Measurements from ENCODE around the gene ENOX1. TPM values are rescaled to one million over a fixed set of nuclear protein-coding genes. Genes with fewer than 3 reads are reported as not detected.

ENOX1 gene
- total RNA-seq, 2 experiments from 2014 or later: 0.09 TPM

DNA sequence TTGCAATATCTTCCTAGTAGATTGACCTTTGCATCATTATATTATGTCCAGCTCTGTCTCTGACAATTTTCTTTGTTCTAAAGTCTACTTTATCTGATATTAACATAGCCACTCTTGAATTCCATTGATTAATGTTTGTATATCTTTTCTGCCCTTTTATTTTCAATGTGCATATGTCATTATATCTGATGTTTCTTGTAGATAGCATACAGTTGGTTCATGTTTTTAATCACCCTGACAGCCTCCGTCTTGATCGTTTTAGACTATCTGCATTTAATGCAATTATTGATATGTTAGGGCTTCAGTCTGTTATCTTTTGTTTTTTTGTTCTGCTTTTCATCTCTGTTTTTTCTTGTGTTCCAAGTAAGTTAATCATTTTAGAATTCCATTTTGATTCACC lies 159.8 kb downstream of the ENOX1 start:
- no peaks in the 10 kb centered on the region for H3K36me3 Mint-ChIP-seq (ENCODE audit: low read depth)
- H3K9me3 Mint-ChIP-seq: no peaks in the 10 kb centered on the region
- H3K4me3 Mint-ChIP-seq: no peak overlapping the region
- ATAC-seq (no peak), DNase-seq (no peak)
- TF ChIP-seq, protein P1, sequence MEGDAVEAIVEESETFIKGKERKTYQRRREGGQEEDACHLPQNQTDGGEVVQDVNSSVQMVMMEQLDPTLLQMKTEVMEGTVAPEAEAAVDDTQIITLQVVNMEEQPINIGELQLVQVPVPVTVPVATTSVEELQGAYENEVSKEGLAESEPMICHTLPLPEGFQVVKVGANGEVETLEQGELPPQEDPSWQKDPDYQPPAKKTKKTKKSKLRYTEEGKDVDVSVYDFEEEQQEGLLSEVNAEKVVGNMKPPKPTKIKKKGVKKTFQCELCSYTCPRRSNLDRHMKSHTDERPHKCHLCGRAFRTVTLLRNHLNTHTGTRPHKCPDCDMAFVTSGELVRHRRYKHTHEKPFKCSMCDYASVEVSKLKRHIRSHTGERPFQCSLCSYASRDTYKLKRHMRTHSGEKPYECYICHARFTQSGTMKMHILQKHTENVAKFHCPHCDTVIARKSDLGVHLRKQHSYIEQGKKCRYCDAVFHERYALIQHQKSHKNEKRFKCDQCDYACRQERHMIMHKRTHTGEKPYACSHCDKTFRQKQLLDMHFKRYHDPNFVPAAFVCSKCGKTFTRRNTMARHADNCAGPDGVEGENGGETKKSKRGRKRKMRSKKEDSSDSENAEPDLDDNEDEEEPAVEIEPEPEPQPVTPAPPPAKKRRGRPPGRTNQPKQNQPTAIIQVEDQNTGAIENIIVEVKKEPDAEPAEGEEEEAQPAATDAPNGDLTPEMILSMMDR (IDR thresholded peaks at IDR 0.05): no peak
- H3K4me1 Mint-ChIP-seq (ENCODE audit: low read depth): no peaks in the 10 kb centered on the region
- H3K27me3 Mint-ChIP-seq: peaks cover 8% of the 10 kb centered on the region
- intact Hi-C loops (cut with micrococcal nuclease): no loop called here
- ChIA-PET CTCF (interaction anchor here (1.0 kb wide), 1 partner anchor 10 kb away, joined by 3 read pairs; no protein-coding TSS in a partner anchor), POLR2A (no interaction called here)
- H3K27ac Mint-ChIP-seq: no peak overlapping the region

DNA sequence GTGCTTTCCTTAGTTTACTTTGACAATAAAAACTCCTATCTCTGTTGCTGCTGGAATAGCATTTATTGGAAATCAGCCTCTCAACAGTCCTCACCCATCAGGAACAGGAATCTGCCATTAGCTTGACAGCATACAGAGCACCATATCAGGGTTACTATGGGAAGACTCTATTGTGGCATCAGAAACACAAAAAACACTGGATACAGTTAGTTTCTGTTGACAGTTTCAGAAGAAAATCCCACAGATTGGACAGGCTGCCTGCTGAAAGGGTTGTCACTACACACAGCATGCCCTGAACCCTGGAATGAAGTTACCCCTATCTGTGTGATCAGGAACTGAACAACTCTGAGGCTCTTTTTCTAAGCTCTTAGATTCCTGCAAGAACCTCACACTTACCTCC lies 172.7 kb downstream of the ENOX1 start:
- CTCF ChIA-PET: no interaction called here
- TF ChIP-seq, protein P1 (IDR thresholded peaks at IDR 0.05): no peak
- H3K36me3 Mint-ChIP-seq (ENCODE audit: low read depth): no peaks in the 10 kb centered on the region

DNA sequence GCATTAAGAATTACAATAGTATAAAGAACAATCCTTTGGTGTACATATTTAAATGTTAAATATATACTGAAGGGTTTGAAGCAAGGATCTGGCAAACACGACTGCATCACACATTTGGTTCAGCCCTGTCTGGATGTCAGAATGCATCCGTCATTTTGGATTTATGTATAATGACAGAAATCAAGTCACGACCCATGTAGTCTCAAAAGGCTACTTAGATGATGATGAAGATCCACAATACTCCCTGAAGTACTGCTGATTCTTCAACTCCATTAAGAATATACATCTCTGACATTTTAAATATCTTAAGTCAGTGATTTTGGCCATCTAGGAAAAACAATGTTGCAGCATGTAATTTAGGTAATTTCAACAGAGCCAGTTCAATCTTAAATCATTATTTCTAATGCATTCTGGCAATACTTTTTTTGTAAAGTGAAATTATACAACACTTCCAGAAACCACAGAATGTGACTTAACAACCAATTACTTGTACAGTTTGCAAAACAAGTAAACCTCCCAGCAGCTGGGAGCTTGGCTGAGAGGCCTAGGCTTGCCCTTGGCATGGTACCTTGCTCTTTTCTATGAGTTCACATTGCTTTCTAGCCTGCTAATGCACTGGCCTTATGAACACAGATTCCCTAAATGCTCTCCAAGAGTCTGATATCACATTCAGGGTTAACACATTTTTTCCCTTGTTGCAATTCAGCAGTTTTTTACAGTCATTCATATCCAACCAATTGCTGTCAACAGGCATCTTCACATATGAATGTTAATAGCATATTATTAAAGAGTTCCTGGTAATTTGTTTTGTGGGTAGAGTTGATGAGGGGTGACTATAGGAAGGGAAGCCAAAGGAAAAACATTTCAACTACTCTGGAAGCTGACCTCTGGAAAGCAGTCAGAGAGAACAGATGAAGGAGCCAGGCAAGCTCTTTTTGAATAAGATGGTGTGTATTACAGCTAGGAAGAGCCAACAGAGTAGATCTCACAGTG lies 175.2 kb downstream of the ENOX1 start:
- DNase-seq: no peak
- Mint-ChIP-seq H3K4me3 (no peak overlapping the region), H3K27me3 (peaks cover 2% of the 10 kb centered on the region), H3K36me3 (ENCODE audit: low read depth) (no peaks in the 10 kb centered on the region), H3K27ac (no peak overlapping the region), H3K4me1 (ENCODE audit: low read depth) (no peaks in the 10 kb centered on the region), H3K9me3 (no peaks in the 10 kb centered on the region)
- ATAC-seq: no peak
- ChIA-PET POLR2A (no interaction called here), CTCF (no interaction called here)
- TF ChIP-seq, protein P1 (IDR thresholded peaks at IDR 0.05): no peak
- intact Hi-C loops (cut with micrococcal nuclease): no loop called here

More for the DNA sequence above, 172.7 kb downstream of the ENOX1 start:
- H3K9me3 Mint-ChIP-seq: peaks cover 6% of the 10 kb centered on the region
- POLR2A ChIA-PET: no interaction called here
- peaks cover 6% of the 10 kb centered on the region for H3K27me3 Mint-ChIP-seq
- no peak overlapping the region for H3K27ac Mint-ChIP-seq
- no peak for DNase-seq
- no peak for ATAC-seq
- intact Hi-C loops (cut with micrococcal nuclease): no loop called here
- no peaks in the 10 kb centered on the region for H3K4me1 Mint-ChIP-seq (ENCODE audit: low read depth)
- H3K4me3 Mint-ChIP-seq: no peak overlapping the region

DNA sequence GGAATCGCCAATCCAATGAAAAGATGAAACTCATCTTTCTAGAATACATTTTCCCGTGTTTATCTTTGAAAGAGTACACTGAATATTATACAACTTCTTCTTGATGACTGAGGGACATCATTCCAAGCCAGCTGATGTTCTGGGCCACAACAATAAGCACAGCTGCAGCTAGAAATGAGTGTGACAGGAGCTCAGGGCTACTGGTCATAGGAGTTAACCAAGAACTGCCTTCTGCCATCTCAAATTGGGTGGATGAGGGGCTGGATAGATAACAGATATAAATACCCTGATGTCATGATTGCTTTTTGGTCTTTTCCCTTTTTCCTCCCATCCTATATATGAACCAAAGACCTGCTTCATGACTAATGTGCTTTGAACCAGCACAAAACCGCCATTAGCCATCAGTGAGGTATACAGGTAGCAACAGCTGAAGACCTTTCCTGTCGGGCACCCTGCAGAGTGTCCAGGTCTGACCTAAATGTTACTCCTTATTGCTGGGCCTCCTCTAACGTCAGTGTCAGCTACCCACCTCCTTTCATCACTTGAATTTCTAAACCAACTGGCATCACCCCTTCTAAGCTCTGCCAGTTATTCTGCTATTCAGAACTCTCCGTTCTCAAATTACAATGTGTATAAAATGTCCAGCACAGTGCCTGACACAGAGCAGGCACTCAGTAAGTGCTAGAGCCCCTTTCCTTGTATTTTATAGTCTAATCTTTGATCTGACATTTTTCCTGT lies 178.2 kb downstream of the ENOX1 start:
- intact Hi-C loops (cut with micrococcal nuclease): no loop called here
- DNase-seq (no peak), ATAC-seq (no peak)
- H3K4me1 Mint-ChIP-seq (ENCODE audit: low read depth): no peaks in the 10 kb centered on the region
- TF ChIP-seq, protein P1 (IDR thresholded peaks at IDR 0.05): no peak
- no peaks in the 10 kb centered on the region for H3K27me3 Mint-ChIP-seq
- CTCF ChIA-PET: no interaction called here
- peaks cover 8% of the 10 kb centered on the region for H3K9me3 Mint-ChIP-seq
- H3K27ac Mint-ChIP-seq: no peak overlapping the region
- no peaks in the 10 kb centered on the region for H3K36me3 Mint-ChIP-seq (ENCODE audit: low read depth)
- H3K4me3 Mint-ChIP-seq: no peak overlapping the region
- POLR2A ChIA-PET: interaction anchor here (0.8 kb wide), 1 partner anchor 179 kb away, joined by 3 read pairs; no protein-coding TSS in a partner anchor

DNA sequence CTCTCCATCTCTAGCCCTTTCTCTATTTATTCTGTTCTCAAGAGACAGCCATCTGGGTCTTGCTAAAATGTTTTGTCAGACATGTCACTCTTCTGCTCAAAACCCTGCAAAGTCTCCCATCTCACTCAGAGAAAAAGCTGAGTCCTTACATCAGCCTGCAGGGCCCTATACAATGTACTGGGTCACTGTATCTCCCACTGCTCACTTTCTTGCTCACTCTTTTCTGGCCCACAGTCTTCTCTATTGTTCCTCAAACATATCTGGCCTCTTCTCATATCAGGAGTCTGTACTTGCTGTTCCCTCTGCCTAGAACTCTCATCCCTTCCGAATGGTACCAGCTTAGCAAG lies 189.2 kb downstream of the ENOX1 start:
- peaks cover 3% of the 10 kb centered on the region for H3K27me3 Mint-ChIP-seq
- DNase-seq (no peak), ATAC-seq (no peak)
- no peak overlapping the region for H3K27ac Mint-ChIP-seq
- H3K4me1 Mint-ChIP-seq (ENCODE audit: low read depth): peaks cover 14% of the 10 kb centered on the region
- TF ChIP-seq, protein P1 (IDR thresholded peaks at IDR 0.05): no peak
- no peak overlapping the region for H3K4me3 Mint-ChIP-seq
- no peaks in the 10 kb centered on the region for H3K9me3 Mint-ChIP-seq
- H3K36me3 Mint-ChIP-seq (ENCODE audit: low read depth): no peaks in the 10 kb centered on the region
- ChIA-PET CTCF (no interaction called here), POLR2A (interaction anchor here (0.7 kb wide), 1 partner anchor 513 kb away, joined by 3 read pairs; no protein-coding TSS in a partner anchor)
- intact Hi-C loops (cut with micrococcal nuclease): no loop called here
